PC-9 (cell line): Measurements from ENCODE around the gene DCAF7.

Experiments
- EZH2 ChIP-seq: fragments of 200-600 bp; sonication (generic); IDR thresholded peaks from 2 replicates; pipeline ENCODE4 v1.8.0; 2017; ENCODE audit warnings: antibody characterized with exemption, low read depth
- TF ChIP-seq, protein P1 (sequence below): fragments of 200-600 bp; sonication (generic); conservative IDR thresholded peaks from 2 replicates; pipeline ENCODE4 v1.6.1; 2017; ENCODE audit warnings: mixed run types, antibody characterized with exemption, mild to moderate bottlenecking, moderate library complexity

DNA sequence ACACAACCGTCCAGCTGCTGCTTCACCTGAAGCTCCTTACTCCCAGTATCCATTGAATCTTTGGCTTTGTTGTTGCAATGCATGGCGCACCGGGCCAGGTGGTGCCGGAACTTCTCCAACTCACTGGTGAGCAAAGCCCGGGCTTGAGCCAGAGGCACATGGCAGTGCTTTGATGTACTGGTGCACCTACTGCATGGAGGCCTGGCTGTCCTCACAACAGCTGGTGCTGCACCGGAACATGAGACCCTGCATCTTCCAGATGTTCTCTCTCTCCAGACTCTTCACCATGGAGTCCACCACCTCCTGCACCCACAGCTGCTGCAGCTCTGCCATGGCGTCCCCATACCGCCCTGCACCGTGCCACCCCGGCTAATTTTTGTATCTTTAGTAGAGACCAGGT, 60.6 kb downstream of the DCAF7 start:
- TF ChIP-seq, protein P1, sequence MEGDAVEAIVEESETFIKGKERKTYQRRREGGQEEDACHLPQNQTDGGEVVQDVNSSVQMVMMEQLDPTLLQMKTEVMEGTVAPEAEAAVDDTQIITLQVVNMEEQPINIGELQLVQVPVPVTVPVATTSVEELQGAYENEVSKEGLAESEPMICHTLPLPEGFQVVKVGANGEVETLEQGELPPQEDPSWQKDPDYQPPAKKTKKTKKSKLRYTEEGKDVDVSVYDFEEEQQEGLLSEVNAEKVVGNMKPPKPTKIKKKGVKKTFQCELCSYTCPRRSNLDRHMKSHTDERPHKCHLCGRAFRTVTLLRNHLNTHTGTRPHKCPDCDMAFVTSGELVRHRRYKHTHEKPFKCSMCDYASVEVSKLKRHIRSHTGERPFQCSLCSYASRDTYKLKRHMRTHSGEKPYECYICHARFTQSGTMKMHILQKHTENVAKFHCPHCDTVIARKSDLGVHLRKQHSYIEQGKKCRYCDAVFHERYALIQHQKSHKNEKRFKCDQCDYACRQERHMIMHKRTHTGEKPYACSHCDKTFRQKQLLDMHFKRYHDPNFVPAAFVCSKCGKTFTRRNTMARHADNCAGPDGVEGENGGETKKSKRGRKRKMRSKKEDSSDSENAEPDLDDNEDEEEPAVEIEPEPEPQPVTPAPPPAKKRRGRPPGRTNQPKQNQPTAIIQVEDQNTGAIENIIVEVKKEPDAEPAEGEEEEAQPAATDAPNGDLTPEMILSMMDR: no peak
- TF ChIP-seq EZH2: no peak
